Medulla oblongata (tissue), 1 donor: ENCODE data around the gene BOLA2B.

Experiments
- DNase-seq: peaks from one replicate; pipeline ENCODE4 v3.0.0-alpha.2; 2015; ENCODE audit errors: extremely low spot score

BOLA2B gene

DNA sequence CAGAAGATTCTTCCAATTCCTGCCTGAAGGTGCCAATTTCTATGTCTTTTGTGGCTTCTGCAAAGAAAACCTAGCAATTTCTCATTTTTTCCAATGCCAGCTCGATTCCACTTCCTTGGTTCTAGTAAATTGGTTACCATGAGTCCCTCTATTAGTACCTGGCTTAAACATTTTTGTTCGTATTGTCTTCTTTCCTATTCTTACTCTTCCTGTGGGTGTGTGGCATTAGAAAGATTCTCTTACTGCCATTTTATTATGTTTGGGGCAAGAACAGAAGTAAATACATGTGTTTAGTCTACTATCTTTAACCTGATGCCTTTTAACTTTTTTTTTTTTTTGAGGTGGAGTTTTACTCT is 50.1 kb downstream of the BOLA2B start:
- no peak for DNase-seq
